HG03108 (cell line): ENCODE data around the gene MCRS1.

Source experiments
- ATAC-seq: cut with Tn5 transposase; IDR thresholded peaks from one replicate; pipeline ENCODE4 v1.9.1; 2021; ENCODE audit warnings: moderate library complexity; ENCODE audit not compliant: unreplicated experiment

Gene MCRS1

DNA sequence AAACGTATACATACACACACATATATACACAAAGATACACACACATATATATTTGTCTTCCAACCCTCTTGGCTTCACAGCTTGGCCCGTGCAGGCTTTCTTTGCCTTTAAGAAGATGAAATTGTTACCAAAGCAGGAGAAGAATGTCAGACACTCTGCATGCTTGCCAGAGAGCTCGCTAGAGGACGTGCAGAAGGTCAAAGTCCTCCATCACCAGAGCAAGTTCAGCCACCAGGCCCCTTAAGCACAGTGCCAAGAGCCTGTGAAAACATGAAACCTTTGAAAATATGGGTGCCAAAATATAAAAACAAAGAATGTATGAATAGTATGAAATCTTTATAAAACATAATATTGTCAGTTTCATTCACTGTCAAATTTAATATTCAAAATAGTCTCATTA, 14.9 kb upstream of the MCRS1 start:
- ATAC-seq, result no peak

- no peak for ATAC-seq
Observed at GRCh38 chr12:49582201-49582600, 14.3 kb upstream of the MCRS1 start.

GRCh38 chr12:49580572-49581535, 12.9 kb upstream of the MCRS1 start:
- peak; percentile 44 for ATAC-seq

GRCh38 chr12:49578471-49579112, 10.7 kb upstream of the MCRS1 start:
- no peak for ATAC-seq

DNA sequence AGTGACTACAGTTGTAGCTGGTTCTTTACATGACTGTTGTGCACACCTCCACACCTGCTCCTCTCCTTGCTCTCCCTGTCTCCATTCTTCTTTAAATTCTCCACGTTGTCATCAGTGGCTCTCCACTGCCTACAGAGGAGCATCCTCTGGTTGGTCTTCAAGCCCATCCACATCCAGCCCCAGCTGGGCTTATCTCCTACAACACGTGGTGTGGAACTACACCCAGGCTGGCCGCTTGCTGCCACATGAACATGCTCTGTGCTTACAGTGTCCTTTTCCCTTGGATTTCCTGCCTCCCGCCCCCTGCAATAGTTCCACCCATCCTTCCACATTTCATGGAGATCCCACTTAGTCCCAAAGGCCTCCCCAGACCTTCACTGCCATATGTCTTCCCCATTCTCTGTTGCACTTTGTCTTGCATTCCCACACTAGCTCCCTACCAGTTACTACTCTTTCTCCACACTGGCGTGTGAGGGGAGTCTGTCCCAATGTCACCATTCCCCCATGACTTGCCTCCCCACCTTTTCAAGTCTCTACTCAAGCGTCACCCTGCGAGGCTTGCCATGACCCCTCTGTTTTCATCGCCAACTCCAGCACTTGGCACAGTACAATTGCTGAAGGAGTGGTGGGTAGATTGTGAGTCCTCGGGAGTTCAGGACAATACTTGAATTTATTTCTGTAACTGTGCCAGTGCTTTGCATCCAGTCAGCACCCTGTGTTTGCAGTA, 9.8 kb upstream of the MCRS1 start:
- ATAC-seq, result no peak

- ATAC-seq, result peak; percentile 21
Observed at GRCh38 chr12:49568442-49569162, 660 bp upstream of the MCRS1 start.

DNA sequence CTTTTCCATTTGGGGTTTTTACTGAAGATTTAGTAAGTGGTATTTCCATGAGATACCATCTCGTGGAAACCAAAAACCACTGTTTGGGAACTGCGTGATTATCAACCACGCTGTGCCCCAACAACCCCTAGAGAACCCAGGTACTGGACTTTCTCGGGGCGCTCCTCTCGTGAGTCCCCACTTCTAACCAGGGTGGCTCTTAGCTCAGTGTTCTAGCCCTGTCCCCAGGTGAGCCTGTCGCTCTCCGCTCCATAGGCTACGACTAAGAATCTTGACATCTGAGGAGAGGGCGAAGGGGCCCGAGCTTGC, 686 bp downstream of the MCRS1 start:
- no peak for ATAC-seq

DNA sequence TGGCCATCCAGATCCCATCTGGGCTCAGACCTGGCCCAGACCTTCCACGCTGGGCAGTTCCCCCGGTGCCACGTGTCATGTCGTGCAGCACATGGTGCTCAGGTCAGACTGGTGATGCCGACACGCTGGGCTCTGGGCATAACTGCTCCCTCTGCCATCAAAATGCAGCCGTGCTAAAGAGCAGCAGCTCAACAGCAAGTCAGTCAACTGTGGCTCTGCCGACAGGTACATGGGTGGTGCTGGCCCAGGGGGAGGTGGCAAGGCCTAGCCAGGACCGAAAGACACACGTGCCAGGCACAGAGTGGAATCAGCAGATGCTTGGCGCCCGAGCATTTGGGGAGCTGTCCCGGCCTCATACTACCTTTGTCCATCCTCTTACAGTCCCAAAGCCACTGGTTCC, 1.6 kb downstream of the MCRS1 start:
- no peak for ATAC-seq

- ATAC-seq, result no peak
Observed at GRCh38 chr12:49565406-49566265, 2.3 kb downstream of the MCRS1 start.

DNA sequence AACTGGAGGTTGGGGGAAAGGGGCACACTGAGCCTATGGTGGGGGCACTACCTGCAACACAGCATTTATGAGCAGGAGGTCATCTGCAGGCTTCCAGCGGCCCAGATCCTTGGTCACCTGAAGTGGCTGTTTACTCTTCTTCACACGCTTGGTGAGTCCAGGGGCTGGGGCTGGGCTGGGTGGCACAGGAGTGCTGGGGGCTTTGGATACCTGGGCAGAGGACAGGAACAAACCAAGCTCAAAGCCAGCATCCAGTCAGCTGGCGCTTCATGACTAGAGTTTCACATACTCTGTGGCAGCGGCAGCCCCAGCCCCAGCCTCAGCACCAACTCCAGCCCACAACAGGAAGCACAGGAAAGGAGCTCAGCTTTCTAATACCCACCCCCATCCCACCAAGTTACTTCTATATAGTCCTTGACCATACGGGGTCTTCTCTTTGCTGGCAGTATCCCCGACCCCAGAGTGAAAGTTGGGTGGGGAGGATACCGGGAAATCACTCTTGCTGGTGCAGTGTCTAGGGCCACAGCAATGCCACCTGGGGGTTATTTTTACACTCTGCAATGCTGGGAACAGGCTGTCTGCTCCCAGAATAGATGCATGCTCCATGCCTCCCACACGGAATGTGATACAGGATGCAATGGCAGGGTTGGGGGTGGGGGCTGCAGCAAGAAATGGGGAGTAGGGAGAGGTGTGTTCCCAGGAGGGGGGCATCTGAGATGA, 3.1 kb downstream of the MCRS1 start:
- no peak for ATAC-seq

DNA sequence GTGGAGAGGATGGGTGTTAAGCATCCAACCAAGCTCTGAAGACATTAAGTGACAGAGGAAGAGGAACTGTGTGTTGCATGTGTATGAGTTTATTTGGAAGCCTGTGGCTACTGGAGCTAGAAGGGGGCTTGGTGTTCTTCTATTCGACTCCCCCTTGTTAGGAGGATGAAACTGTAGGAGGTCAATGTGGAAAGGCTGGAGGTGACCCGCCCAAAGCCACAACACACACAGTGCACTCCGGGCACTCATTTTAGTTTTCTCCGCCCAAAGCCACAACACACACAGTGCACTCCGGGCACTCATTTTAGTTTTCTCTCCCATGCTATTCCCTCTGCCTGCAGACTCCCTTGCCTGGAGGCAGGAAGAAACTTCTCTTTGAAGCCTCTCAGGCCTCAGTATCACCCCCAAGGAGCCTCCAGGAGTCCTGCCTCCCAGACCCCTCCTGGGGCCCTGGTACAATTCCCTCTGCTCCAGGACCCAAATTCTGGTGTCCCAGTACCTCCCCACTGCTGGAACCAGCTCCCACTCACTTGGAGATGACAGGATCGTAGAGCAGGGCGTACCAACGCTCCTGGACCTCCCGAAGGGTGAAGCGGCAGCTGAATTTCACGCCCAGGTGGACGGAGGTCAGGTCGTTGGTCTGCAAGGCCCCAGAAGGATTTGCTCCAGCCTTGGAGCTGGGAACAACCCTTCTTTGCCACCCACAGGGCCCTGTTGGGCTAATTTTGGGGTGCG, 3.8 kb downstream of the MCRS1 start:
- no peak for ATAC-seq

DNA sequence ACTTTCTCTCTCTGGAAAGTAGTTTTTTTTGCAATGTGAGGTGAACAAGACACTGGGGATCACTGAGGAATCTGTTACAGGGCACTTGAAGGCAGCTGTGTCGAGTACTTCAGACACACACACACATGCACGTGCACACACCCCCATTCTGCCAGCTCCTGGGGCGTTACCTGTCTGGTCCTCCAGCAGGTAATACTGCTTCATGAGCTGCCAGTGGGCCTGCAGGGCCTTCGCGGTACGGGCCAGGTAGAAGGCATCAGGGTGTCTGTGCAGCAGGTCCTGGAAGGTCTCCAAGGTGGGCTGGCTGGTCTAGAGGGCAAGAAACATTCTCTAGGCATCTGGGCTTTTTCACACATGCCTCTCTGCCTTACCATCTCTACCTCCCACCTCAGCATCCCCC, 5.1 kb downstream of the MCRS1 start:
- ATAC-seq, result no peak

DNA sequence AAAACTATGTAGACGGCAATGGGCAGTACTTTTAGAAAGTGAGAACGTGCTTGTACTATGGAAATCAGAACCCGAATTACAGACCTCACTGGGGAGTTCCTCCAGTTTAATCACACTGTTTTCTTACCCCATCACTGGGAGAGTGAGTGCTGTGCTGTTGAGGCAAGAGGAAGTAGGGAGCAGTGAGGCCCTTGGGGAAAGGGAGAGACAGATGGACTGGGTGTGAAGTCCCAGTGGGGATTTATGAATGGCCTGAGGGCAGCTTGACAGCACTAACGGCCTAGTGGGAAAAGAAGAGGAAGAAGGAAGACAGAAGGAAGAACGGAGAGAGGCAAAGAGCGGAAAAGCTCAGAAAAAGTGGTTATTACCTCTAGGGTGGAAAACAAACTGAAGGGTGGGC, 5.7 kb downstream of the MCRS1 start:
- ATAC-seq, result no peak

DNA sequence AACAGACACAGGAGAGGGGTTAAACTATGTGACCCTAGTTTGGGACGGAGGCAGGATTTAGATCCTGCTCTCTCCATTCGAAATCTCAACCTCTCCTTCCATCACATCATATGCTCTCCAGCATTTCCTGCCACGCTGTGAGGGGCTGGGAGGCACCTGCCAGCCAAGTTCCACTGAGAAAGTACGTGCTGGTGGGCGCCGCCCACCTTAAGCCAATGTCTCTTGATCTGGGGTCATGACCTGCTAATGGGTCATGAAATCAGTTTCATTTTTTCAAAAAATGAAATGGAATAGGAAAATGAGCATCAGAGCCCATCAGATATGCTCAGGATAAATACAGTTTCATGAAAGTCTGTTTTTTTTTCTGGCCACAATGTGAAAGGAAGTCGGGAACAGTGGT, 7.2 kb downstream of the MCRS1 start:
- ATAC-seq, result no peak

- ATAC-seq, result no peak
Observed at GRCh38 chr12:49559011-49559675, 8.8 kb downstream of the MCRS1 start.

DNA sequence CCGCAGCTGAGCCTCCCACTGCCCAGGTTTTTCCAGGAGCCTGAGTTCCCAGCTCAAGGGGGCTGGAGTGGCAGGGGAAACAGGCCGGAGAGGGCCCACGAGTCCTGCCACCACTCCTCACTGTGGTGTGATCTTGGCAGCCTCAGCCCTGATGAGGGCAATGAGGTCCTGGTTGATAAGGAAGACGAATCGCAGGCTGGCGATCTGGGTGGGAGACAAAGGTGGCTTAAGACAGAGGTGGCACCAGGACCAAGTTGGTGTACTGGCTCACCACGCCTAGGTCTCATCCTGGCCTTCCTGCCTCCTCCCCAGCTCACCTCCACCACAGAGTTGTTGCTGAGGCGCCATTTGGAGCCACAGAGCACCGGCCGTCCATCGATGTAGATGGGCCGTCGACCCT, 9.4 kb downstream of the MCRS1 start:
- ATAC-seq, result no peak

- no peak for ATAC-seq
Observed at GRCh38 chr12:49557917-49558215, 10.1 kb downstream of the MCRS1 start.

DNA sequence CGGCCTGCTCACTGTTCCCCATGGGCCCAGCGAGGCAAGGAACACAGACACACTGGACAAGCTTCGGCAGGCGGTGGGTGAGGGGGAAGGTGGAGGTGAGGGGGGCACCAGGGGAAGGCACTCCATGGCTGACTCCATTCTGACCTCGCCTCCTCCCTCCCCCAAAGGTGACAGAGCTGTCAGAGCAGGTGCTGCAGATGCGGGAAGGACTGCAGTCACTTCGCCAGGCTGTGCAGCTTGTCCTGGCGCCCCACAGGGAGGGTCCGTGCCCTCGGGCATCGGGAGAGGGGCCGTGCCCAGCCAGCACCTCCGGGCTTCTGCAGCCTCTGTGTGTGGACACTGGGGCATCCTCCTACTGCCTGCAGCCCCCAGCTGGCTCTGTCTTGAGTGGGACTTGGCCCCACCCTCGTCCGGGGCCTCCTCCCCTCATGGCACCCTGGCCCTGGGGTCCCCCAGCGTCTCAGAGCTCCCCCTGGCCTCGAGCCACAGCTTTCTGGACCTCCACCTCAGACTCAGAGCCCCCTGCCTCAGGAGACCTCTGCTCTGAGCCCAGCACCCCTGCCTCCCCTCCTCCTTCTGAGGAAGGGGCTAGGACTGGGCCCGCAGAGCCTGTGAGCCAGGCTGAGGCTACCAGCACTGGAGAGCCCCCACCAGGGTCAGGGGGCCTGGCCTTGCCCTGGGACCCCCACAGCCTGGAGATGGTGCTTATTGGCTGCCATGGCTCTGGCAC, 10.6 kb downstream of the MCRS1 start:
- ATAC-seq, result no peak
